NCI-H82 treated with DMSO at 0.1 percent for 48 hours (cell line): ENCODE data around the gene CALCB.
"Not testable (repeated sequence)": the region's sequence is repeated elsewhere in the genome, so short reads cannot be mapped to it uniquely, and the experiment has no call there.

Experiments
- DNase-seq: peaks from one replicate; lab custom pipeline; 2025; ENCODE audit not compliant: unreplicated experiment; lab: John Stamatoyannopoulos, UW

CALCB gene

GRCh38 chr11:15073361-15074205, at the start of gene CALCB:
Gene CALCB, plus strand, starts transcription at chr11:15073593. Its CDS starts 1,126 bp downstream, at chr11:15074719.
- DNase-seq, result no peak

GRCh38 chr11:15027011-15027410, 46.4 kb upstream of the CALCB start:
- DNase-seq, result no peak

- no peak for DNase-seq
These were observed 45.4 kb upstream of the CALCB start for GRCh38 chr11:15027956-15028355.

- no peak for DNase-seq
These were observed 45.0 kb upstream of the CALCB start for GRCh38 chr11:15028379-15028778.

GRCh38 chr11:15031945-15032344, 41.4 kb upstream of the CALCB start:
- not testable (repeated sequence) for DNase-seq

GRCh38 chr11:15034687-15035267, 38.6 kb upstream of the CALCB start:
- no peak for DNase-seq

- no peak for DNase-seq
These were observed 38.1 kb upstream of the CALCB start for GRCh38 chr11:15035283-15035682.

- no peak for DNase-seq
These were observed 34.4 kb upstream of the CALCB start for GRCh38 chr11:15038963-15039362.

- DNase-seq, result no peak
These were observed 28.2 kb upstream of the CALCB start for GRCh38 chr11:15045209-15045608.

GRCh38 chr11:15045891-15046290, 27.5 kb upstream of the CALCB start:
- DNase-seq, result no peak

- not testable (repeated sequence) for DNase-seq
These were observed 26.7 kb upstream of the CALCB start for GRCh38 chr11:15046673-15047072.

- no peak for DNase-seq
These were observed 24.8 kb upstream of the CALCB start for GRCh38 chr11:15048616-15049015.

- no peak for DNase-seq
These were observed 20.2 kb upstream of the CALCB start for GRCh38 chr11:15053191-15053685.

- no peak for DNase-seq
These were observed 17.6 kb upstream of the CALCB start for GRCh38 chr11:15055620-15056356.

- DNase-seq, result no peak
These were observed 16.1 kb upstream of the CALCB start for GRCh38 chr11:15057329-15057728.

- no peak for DNase-seq
These were observed 14.1 kb upstream of the CALCB start for GRCh38 chr11:15059132-15059915.

GRCh38 chr11:15062599-15062998, 10.8 kb upstream of the CALCB start:
- DNase-seq, result no peak

- not testable (repeated sequence) for DNase-seq
These were observed 3.6 kb upstream of the CALCB start for GRCh38 chr11:15069751-15070150.

GRCh38 chr11:15071556-15072255, 1.7 kb upstream of the CALCB start:
- no peak for DNase-seq

GRCh38 chr11:15072551-15073143, 746 bp upstream of the CALCB start:
- DNase-seq, result no peak
